GM19328 (cell line): ENCODE data around the gene NPAS3.

Experiments
- ATAC-seq: cut with Tn5 transposase; IDR thresholded peaks from one replicate; pipeline ENCODE4 v1.9.1; 2021; ENCODE audit warnings: mild to moderate bottlenecking, moderate library complexity; ENCODE audit not compliant: unreplicated experiment

Gene NPAS3

GRCh38 chr14:33567023-33567728, 628.5 kb downstream of the NPAS3 start:
- no peak for ATAC-seq

GRCh38 chr14:33567731-33568130, 629.1 kb downstream of the NPAS3 start:
- ATAC-seq, result no peak

- no peak for ATAC-seq
Measured at GRCh38 chr14:33568935-33569579, 630.4 kb downstream of the NPAS3 start.

GRCh38 chr14:33569821-33570687, 631.4 kb downstream of the NPAS3 start:
- no peak for ATAC-seq

- no peak for ATAC-seq
Measured at GRCh38 chr14:33570694-33571310, 632.1 kb downstream of the NPAS3 start.

GRCh38 chr14:33573301-33573880, 634.7 kb downstream of the NPAS3 start:
- no peak for ATAC-seq

GRCh38 chr14:33576014-33576413, 637.3 kb downstream of the NPAS3 start:
- ATAC-seq, result no peak

GRCh38 chr14:33578461-33579216, 640.0 kb downstream of the NPAS3 start:
- no peak for ATAC-seq

- no peak for ATAC-seq
Measured at GRCh38 chr14:33580231-33580749, 641.6 kb downstream of the NPAS3 start.

- no peak for ATAC-seq
Measured at GRCh38 chr14:33580841-33581240, 642.2 kb downstream of the NPAS3 start.

GRCh38 chr14:33584697-33585096, 646.0 kb downstream of the NPAS3 start:
- ATAC-seq, result no peak

GRCh38 chr14:33586806-33587205, 648.1 kb downstream of the NPAS3 start:
- ATAC-seq, result no peak

GRCh38 chr14:33587791-33588190, 649.1 kb downstream of the NPAS3 start:
- ATAC-seq, result no peak

- no peak for ATAC-seq
Measured at GRCh38 chr14:33588771-33589170, 650.1 kb downstream of the NPAS3 start.

- no peak for ATAC-seq
Measured at GRCh38 chr14:33589334-33589733, 650.7 kb downstream of the NPAS3 start.

- ATAC-seq, result no peak
Measured at GRCh38 chr14:33590891-33591630, 652.4 kb downstream of the NPAS3 start.

- ATAC-seq, result no peak
Measured at GRCh38 chr14:33592297-33592696, 653.6 kb downstream of the NPAS3 start.

GRCh38 chr14:33596211-33597080, 657.8 kb downstream of the NPAS3 start:
- ATAC-seq, result no peak
